ENCODE data around the gene P2RX4.
"Not testable (repeated sequence)": the region's sequence is repeated elsewhere in the genome, so short reads cannot be mapped to it uniquely, and the experiment has no call there.

Gene P2RX4

DNA sequence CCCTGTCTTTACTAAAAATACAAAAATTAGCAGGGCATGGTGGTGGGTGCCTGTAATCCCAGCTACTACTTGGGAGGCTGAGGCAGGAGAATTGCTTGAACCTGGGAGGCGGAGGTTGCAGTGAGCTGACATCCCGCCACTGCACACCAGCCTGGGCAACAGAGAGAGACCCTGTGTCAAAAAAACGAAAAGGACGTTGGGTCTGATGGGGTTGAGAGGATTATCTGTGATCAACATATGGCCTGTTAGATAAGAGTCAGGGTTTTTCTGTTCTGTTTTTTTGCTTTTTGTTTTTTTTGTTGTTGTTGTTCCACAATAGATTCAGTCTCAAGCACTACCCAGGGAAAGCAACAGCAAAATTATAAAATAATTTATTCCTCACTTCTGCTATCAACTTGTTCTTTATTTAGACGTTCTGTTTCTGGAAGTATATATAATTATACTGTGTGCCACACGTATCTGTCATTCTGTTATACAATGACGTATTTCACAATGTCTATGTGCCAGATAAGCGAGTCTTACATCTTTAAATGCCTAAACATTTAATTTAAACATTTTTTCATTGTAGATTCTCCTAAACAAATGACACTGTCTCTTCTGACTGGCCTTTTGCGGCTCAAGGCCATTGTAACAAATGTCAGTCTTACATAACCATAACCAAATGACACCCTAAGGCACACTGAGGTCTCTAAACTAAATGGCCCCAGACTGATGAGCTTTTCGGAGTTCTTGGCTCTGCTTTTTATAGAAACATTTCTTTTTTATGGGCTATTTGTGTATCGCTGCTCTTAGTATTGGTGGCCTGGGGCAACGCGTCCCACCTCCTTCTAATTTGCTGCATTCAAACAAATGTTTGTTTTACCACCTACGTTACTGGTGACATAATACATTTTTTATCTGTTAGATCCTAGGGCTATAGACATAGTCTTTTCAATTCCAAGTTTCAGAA, 7.2 kb upstream of the P2RX4 start:
- no peaks in the 10 kb centered on the region for H3K79me2 ChIP-seq (ENCODE audit: control insufficient read depth, low read length)
- no peak overlapping the region for H3K27ac ChIP-seq (ENCODE audit: low read depth, low read length)
- no peaks in the 10 kb centered on the region for H3K9me2 ChIP-seq (replicated peaks; ENCODE audit: control insufficient read depth, low read length)
- TF ChIP-seq, protein P1, sequence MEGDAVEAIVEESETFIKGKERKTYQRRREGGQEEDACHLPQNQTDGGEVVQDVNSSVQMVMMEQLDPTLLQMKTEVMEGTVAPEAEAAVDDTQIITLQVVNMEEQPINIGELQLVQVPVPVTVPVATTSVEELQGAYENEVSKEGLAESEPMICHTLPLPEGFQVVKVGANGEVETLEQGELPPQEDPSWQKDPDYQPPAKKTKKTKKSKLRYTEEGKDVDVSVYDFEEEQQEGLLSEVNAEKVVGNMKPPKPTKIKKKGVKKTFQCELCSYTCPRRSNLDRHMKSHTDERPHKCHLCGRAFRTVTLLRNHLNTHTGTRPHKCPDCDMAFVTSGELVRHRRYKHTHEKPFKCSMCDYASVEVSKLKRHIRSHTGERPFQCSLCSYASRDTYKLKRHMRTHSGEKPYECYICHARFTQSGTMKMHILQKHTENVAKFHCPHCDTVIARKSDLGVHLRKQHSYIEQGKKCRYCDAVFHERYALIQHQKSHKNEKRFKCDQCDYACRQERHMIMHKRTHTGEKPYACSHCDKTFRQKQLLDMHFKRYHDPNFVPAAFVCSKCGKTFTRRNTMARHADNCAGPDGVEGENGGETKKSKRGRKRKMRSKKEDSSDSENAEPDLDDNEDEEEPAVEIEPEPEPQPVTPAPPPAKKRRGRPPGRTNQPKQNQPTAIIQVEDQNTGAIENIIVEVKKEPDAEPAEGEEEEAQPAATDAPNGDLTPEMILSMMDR (IDR thresholded peaks at IDR 0.05; ENCODE audit: low read depth, low read length, poor library complexity, severe bottlenecking) = no peak
- no peak for TF ChIP-seq EZH2phosphoT487 (IDR thresholded peaks at IDR 0.05; ENCODE audit: borderline replicate concordance, low read length)
- H3K4me3 ChIP-seq (ENCODE audit: low read length) = no peak overlapping the region
- no peaks in the 10 kb centered on the region for H3F3A ChIP-seq (ENCODE audit: control insufficient read depth, insufficient read depth)
- no peak overlapping the region for H3K4me2 ChIP-seq (ENCODE audit: low read length)
- H3K36me3 ChIP-seq (ENCODE audit: control insufficient read depth, low read length) = no peaks in the 10 kb centered on the region
- H3K27me3 ChIP-seq (ENCODE audit: control insufficient read depth, low read length) = peaks cover 4% of the 10 kb centered on the region
- no peaks in the 10 kb centered on the region for H3K4me1 ChIP-seq (ENCODE audit: control insufficient read depth, low read length)
- H3K9me3 ChIP-seq (ENCODE audit: control insufficient read depth, insufficient read depth, low read length) = no peaks in the 10 kb centered on the region
- no peaks in the 10 kb centered on the region for H4K20me1 ChIP-seq (ENCODE audit: control insufficient read depth, insufficient read depth, low read depth, low read length)

DNA sequence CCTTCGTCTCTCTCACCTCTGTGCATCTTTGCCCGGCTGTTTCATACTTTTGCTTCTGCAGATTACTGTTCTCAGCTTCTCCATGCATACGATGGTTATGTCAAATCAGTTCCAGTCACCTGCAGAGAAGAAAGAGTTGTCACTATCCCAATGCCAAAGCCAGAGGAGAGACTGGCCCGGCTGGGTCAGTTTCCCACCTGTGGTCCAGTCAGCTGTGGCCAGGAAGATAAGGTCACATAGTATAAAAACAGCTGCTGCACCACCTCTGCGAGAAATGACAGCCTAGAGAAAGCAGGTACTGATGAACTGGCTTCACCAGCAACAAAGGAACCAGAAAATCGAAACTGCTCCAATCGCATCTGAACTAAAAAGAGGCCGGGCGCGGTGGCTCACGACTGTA, 6.4 kb upstream of the P2RX4 start:
- Histone ChIP-seq H3K9me3 (ENCODE audit: control insufficient read depth, insufficient read depth, low read length) (no peaks in the 10 kb centered on the region), H3K4me1 (ENCODE audit: control insufficient read depth, low read length) (no peaks in the 10 kb centered on the region), H3F3A (ENCODE audit: control insufficient read depth, insufficient read depth) (no peaks in the 10 kb centered on the region), H3K27me3 (ENCODE audit: control insufficient read depth, low read length) (peaks cover 3% of the 10 kb centered on the region; the same call in 1 of the 2 replicates), H3K27ac (ENCODE audit: low read depth, low read length) (no peak overlapping the region), H3K4me3 (ENCODE audit: low read length) (no peak overlapping the region), H3K36me3 (ENCODE audit: control insufficient read depth, low read length) (no peaks in the 10 kb centered on the region), H3K4me2 (ENCODE audit: low read length) (no peak overlapping the region), H4K20me1 (ENCODE audit: control insufficient read depth, insufficient read depth, low read depth, low read length) (no peaks in the 10 kb centered on the region), H3K79me2 (ENCODE audit: control insufficient read depth, low read length) (no peaks in the 10 kb centered on the region), H3K9me2 (replicated peaks; ENCODE audit: control insufficient read depth, low read length) (no peaks in the 10 kb centered on the region)
- TF ChIP-seq, protein P1 (IDR thresholded peaks at IDR 0.05; ENCODE audit: low read depth, low read length, poor library complexity, severe bottlenecking) = no peak
- TF ChIP-seq EZH2phosphoT487 (IDR thresholded peaks at IDR 0.05; ENCODE audit: borderline replicate concordance, low read length) = no peak

DNA sequence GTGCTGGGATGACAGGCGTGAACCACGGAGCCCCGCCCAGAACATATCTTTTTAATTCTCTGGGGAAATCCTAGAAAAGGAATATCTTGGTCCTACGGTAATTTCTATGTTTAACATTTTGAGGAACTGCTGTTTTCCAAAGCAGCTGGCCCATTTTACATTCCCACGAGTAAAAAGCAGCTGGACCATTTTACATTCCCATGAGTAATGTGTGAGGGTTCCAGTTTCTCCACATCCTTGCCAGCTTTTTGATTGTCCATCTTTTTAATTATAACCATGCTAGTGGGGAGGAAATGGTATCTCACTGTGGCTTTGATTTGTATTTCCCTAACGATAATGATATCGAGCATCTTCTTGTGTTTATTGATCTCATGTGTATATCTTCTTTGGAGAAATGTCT, 4.4 kb upstream of the P2RX4 start:
- Histone ChIP-seq H3K27ac (ENCODE audit: low read depth, low read length) (no peak overlapping the region), H3K36me3 (ENCODE audit: control insufficient read depth, low read length) (no peaks in the 10 kb centered on the region), H3K79me2 (ENCODE audit: control insufficient read depth, low read length) (peaks cover 2% of the 10 kb centered on the region), H4K20me1 (ENCODE audit: control insufficient read depth, insufficient read depth, low read depth, low read length) (no peaks in the 10 kb centered on the region), H3K4me2 (ENCODE audit: low read length) (no peak overlapping the region), H3K9me3 (ENCODE audit: control insufficient read depth, insufficient read depth, low read length) (no peaks in the 10 kb centered on the region), H3F3A (ENCODE audit: control insufficient read depth, insufficient read depth) (no peaks in the 10 kb centered on the region), H3K27me3 (ENCODE audit: control insufficient read depth, low read length) (peaks cover 3% of the 10 kb centered on the region; the same call in 1 of the 2 replicates), H3K9me2 (replicated peaks; ENCODE audit: control insufficient read depth, low read length) (no peaks in the 10 kb centered on the region), H3K4me1 (ENCODE audit: control insufficient read depth, low read length) (peaks cover 7% of the 10 kb centered on the region), H3K4me3 (ENCODE audit: low read length) (no peak overlapping the region)
- TF ChIP-seq, protein P1 (IDR thresholded peaks at IDR 0.05; ENCODE audit: low read depth, low read length, poor library complexity, severe bottlenecking) = no peak
- no peak for TF ChIP-seq EZH2phosphoT487 (IDR thresholded peaks at IDR 0.05; ENCODE audit: borderline replicate concordance, low read length)

DNA sequence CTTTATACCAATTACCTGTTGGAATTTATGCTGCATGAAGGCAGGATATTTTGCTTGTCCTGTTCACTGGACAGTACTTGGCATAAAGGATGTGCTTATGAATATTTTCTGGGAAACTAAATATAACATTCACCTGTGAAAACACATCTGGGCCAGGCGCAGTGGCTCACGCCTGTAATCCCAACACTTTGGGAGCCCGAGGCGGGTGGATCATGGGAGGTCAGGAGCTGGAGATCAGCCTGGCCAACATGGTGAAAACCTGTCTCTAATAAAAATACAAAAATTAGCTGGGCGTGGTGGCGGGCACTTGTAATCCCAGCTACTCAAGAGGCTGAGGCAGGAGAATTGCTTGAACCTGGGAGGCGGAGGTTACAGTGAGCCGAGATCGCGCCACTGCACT, 1.4 kb upstream of the P2RX4 start:
- not testable (repeated sequence) for H3F3A ChIP-seq (ENCODE audit: control insufficient read depth, insufficient read depth); H4K20me1 ChIP-seq (ENCODE audit: control insufficient read depth, insufficient read depth, low read depth, low read length); H3K4me3 ChIP-seq (ENCODE audit: low read length); H3K79me2 ChIP-seq (ENCODE audit: control insufficient read depth, low read length); H3K27me3 ChIP-seq (ENCODE audit: control insufficient read depth, low read length); H3K27ac ChIP-seq (ENCODE audit: low read depth, low read length); H3K36me3 ChIP-seq (ENCODE audit: control insufficient read depth, low read length); H3K4me2 ChIP-seq (ENCODE audit: low read length); H3K9me3 ChIP-seq (ENCODE audit: control insufficient read depth, insufficient read depth, low read length); H3K9me2 ChIP-seq (replicated peaks; ENCODE audit: control insufficient read depth, low read length)
- H3K4me1 ChIP-seq (ENCODE audit: control insufficient read depth, low read length) = peaks cover 11% of the 10 kb centered on the region
